NCI-H345 (cell line): ENCODE measurements around the gene DCLK3.

ENCODE experiments used
- DNase-seq: peaks from one replicate; lab custom pipeline; 2025; lab: John Stamatoyannopoulos, UW

Gene DCLK3, protein sequence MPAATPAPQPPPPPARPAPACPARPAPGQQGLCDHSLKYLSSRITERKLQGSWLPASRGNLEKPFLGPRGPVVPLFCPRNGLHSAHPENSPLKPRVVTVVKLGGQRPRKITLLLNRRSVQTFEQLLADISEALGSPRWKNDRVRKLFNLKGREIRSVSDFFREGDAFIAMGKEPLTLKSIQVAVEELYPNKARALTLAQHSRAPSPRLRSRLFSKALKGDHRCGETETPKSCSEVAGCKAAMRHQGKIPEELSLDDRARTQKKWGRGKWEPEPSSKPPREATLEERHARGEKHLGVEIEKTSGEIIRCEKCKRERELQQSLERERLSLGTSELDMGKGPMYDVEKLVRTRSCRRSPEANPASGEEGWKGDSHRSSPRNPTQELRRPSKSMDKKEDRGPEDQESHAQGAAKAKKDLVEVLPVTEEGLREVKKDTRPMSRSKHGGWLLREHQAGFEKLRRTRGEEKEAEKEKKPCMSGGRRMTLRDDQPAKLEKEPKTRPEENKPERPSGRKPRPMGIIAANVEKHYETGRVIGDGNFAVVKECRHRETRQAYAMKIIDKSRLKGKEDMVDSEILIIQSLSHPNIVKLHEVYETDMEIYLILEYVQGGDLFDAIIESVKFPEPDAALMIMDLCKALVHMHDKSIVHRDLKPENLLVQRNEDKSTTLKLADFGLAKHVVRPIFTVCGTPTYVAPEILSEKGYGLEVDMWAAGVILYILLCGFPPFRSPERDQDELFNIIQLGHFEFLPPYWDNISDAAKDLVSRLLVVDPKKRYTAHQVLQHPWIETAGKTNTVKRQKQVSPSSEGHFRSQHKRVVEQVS

DNA sequence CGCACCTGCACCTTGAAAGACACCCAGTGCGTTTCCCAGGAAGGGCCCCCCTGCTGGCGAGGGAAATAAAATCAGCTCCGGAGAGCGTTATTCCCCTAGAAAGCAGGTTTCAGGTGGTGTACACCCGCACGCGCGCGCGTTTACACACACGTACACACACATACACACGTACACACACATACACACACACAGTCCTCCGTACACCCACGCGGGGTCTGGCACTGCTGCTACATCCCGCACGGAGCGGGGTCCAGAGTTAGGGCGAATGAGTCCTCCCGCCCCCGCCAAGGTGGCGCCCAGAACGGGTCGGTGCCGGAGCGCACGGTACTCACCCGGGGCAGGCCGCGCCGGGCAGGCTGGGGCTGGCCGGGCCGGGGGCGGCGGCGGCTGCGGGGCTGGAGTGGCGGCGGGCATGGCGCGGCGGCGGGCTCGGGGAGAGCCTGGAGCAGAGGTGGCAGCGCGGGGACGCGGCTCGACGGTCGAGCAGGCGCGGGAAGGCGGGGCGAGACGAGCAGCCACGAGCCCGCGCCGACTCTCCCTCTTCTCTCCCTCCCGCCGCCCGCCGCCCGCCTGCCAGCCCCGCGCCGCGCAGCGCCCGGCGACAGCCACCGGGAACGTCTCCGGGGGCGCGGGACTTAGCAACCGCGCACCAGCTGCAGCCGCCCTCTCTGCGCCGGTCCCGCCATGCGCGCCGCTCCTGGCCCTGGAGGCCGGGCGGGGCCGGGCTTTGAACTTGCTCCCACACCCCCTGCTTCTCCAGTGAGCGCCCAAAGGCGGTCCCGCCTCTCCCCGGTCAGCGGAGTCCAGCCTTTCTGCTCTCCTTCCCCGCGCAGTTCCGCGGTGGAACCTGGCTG lies at the start of gene DCLK3:
Gene DCLK3 (minus strand): TSS at position 704 of the 854 bp plus-strand sequence. CDS start 290 bp downstream, at position 414.
- peak; percentile 27 for DNase-seq

DNA sequence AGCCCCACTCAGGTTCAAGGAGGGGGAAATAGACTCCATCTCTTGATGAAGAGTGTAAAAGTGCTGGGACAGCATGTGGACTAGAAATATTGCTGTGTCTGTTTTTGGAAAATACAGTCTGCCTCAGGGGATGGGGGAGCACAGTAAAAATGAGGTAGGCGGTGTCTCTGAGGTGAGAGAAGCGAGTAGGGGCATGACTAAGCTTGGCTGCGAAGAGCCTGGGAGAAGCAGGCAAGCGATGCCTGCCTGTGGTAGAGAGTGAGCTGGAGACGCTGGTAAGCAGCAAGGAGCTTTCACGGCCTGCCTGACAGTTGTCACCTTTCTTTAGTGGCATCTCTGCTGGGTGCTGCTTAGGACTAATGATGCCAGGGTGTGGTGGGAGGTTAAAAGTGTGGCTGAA lies 49.0 kb upstream of the DCLK3 start:
- DNase-seq = no peak

DNA sequence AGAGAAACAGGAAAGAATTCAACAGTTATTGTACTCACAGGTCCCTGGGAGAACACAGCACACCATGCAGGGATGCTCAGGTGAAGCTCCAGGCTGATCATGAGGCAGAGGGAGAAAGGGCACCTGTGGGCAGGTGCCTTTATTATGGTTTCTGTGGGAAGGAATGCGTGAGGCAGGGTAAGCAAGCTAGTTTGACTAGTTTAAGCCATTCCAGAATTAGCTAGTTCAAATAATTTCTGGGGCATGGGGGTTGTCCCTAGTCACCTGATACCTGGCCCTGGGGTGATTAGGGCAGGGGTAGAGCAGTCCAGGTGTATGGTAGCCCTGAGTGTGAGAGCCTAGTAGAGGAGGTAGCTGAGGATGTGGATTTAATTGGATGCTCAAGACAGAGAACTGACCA lies 47.9 kb upstream of the DCLK3 start:
- no peak for DNase-seq

DNA sequence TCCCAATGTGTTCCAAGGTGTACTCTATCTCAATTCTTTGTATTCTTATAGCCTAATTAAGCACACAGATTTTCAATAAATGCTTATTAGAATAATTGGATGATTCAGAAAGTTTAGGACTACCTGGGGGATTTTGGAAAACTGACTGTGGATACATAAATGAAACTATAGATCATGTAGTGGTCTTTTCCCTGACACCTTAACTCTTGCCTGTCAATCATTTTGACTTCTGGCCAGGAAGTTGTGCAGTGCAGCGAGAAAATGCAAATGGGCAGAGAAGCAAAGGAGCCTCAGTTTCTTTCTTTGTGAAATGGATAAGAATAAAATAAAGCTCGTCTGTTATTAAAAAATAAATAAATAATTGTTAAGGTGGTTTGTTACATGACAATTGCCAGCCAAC lies 47.4 kb upstream of the DCLK3 start:
- no peak for DNase-seq

DNA sequence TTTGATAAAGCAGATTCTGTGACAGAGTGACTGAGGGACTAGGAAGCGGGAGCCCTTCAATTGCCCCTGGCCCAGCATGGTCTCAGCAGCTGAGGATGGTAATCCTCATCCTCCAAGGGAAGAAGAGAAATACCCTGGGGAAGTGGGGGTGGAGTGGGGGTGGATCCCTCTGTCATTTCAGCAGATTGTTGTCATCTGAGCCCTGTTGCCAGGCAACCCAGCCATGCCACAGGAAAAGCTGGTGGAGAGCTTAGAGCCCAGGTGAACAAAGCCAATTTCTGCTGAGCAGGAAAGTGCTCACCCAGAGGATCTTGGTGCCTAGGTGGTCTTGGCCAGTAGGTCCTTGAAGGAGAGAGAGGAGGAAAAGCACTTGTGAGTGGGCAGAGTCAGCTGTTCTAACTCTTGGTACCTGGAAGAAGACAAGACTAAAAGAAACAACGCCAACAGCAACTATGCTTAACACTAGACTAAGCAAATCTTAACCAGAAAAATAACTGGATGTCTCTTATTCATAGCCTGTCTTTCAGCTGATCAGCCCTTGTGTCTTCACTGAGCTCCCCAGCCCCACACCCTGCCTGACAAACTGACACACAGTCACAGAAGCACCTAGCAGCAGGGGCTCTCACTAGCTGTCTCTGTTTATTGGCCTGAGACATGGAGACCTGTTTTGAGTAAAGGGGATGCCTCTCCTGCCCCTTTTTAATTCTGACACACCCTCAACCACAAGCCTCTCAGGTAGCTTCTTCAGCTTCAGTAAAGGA lies 40.1 kb upstream of the DCLK3 start:
- DNase-seq = peak; percentile 64

DNA sequence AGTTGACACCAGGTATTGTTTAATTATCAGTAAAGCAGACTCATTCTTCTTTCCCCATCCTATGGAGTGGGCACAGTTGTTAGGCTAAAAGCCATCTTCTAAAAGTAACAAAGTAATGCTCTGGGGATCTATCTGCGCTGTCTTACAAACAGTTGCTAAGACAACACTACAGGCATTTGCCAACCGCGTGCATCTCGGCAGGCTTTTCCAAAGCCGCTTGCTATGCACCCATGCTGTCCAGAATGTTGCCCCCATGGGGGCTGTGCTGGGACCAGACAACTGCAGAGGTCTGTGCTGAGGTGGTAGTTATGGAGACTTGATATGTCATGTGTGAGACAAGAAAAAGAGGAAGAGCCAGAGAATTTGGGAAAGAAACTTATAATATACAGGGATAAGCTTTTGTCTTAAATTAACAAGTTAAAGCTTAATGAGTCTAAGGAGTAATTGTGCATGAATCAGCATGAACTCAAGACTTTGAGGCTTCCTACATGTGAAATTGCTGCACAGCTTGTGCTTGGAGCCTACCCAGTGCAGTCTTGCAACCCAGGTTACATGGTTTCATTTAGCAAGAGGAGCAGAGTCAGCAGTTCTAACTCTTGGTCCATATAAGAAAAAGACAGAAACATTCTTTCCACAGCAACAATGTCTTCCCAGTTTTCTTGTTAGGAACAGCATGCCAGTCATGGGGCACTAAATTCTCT lies 38.9 kb upstream of the DCLK3 start:
- DNase-seq = no peak

DNA sequence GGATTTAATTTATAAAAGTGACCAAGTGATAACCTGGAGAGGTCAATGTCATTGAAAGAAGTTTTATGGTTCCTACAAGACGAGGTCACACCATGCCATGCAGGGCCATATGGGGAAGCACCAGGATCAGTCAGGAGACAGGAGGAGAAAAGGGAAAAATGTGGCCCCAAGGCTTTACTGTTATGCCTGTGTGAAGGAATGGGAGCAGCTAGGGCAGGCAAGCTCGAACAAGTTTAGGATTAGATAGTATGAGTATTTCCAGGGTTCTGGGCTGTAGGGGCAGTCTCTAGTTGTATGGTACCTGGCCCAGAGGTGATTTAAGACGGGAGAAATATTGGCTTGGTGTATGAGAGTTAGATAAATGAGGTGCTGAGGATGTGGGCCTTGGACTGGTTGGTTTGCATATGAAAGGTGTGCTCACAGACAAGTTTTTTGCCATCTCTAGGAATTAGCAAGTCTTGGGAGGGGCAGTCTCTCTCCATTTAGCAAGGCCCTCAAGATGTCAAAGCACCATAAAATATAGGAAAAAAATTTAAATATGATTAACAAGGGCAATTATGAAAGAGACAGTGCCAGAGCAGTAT lies 36.3 kb upstream of the DCLK3 start:
- DNase-seq = no peak

DNA sequence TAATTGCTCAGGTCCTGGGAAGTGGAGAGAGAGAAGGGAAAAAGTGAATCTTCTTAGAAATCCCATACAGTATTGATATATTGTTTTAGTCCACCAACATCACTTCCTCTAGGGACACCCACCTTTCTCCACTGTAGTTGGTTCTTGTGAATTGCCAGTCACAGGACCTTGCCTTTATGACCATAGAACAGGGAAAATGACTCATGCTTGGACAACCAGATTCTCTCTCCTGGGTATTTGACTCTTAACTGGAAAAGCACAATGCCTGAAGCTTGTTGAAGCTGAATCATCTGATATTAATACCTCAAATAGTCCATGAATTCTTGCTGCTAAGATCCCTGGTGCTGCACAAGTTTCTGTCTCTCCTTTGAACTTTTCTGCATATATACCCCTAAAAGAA lies 32.5 kb upstream of the DCLK3 start:
- DNase-seq = no peak

DNA sequence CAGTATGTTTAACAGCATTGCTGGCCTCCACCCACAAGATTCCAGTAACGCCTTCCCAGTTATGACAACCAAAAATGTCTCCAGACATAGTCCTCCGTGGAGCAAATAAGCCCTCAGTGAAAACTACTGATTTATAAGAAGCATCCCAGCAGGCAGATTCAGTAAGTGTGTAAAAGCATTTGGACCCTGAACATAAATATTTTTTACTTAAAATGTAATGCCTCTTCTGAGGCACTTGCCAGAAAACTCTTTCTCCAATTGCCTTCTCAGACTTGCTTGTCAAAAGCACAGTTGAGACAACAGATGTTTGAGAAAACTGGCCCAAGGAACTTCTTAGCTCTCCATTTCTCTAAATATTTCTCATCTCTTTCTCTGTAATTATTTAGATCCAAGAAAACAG lies 31.8 kb upstream of the DCLK3 start:
- DNase-seq = no peak

DNA sequence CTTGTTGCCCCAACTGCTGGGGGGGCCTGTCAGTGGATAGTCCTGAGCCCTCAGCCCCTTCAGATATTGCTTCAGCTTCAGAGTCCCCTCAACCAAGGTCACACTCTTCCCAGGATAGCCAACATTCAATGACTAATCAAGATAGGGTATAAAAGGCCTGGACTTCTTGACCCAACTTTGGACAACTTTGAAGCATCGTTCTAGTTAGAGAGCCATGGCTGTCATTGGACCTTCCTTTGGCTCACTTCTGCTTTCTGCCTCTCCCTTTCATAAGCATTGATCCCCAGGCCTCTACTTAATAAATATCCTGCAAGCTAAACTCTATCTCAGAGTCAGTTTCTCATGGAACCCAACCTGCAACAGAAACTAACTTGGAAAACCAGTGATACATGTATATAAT lies 31.3 kb upstream of the DCLK3 start:
- no peak for DNase-seq

DNA sequence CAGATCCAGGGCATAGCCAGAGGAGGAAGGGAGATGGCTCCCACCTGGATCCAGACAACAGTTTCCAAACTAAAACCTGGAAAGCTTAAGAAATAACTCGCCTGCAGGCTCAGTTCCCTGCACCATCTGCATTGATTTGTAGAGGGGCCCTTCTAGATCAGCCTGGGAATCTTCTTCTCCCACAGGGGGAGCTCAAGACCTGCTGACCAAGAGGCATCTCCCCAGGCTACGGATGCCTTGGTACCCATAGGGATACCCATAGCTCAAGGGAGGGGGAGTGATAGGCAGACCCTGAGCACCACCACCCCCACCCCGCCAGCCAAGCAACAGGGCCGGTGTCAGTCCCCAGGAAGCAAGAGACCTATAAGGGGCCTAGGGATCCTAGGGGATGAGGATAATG lies 28.0 kb upstream of the DCLK3 start:
- peak; percentile 3 for DNase-seq

DNA sequence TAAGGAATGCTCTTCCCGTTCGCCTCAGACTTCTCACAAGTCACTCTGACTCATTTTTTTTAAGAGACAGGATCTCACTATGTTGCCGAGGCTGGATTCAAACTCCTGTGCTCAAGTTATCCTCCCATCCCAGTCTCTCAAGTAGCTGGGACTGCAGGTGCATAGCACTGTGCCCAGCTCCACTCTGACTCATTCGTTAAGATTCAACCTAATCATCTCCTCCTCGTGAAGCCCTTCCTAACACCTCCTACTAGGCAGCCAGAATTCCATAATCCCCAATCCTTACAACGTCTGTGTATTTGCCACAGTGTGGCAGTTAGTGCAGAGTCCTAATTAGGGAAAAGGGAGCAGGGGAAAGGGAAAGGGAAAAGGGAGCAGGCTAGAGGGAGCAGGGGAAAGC lies 26.4 kb upstream of the DCLK3 start:
- DNase-seq = no peak

DNA sequence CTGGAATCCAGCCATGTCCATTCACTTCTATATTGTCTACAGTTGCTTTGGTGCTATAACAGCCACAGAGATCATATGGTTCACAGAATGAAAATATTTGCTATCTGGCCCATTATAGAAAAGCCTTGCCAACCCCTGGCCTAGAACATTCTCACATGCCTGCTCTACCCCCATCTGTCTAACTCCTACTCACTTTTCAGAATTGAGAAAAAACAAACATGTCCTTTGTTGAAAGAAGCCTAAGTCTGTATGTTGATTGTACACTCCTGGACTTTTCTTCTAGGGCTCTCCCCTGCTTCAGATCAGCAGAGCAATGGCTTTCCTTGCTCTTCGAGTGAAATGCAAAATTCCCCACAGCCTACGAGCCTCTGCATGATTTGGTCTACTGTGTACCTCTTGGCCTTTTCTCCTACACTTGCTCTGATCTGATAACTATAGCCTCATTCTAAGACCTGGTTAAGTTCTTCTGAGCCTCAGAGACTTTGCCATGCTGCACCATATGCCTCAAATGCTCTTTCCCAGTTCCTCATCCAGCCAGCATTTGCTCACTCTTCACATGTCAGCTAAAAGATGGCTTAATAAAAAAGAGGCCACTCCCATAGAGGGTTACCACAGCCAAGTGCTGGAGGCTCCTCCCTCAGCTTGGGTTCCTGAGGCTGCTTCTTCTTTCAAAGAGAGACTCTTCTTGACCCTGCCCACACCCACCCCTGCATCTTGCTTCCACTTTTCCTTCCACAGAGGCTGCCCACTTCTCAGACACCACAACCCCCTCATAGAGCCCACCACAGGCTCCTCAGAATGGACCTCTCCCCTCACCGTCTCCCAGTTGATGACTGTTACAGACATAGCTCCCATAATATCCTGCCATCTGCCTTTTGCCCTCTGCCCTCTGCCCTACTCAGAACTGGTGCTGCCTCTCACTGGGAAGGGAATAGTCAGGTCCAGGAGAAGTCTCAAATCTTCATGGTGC lies 22.9 kb upstream of the DCLK3 start:
- DNase-seq = no peak

DNA sequence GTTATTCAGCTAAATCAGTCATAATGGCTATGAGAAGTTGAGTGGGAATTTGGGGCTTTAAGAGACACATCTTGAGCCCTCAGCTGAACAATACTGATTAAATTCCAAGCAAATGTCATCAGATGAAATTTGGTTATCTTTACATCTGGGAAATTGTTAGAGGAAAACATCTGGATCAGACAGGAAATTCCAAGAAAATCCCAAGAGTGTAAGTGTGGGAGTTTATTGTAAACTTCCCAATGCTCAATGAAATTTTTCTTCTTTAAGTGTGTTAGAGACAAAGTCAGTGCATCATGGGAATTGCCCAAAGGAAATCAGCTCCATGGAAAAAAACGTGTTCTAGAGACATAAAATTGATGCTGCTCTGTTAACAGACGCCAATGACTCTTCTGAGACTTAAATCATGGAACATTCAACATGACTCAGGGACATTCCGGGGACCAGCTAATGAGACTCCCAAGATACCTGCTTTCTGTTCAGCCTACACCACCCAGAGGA lies 19.8 kb upstream of the DCLK3 start:
- no peak for DNase-seq

DNA sequence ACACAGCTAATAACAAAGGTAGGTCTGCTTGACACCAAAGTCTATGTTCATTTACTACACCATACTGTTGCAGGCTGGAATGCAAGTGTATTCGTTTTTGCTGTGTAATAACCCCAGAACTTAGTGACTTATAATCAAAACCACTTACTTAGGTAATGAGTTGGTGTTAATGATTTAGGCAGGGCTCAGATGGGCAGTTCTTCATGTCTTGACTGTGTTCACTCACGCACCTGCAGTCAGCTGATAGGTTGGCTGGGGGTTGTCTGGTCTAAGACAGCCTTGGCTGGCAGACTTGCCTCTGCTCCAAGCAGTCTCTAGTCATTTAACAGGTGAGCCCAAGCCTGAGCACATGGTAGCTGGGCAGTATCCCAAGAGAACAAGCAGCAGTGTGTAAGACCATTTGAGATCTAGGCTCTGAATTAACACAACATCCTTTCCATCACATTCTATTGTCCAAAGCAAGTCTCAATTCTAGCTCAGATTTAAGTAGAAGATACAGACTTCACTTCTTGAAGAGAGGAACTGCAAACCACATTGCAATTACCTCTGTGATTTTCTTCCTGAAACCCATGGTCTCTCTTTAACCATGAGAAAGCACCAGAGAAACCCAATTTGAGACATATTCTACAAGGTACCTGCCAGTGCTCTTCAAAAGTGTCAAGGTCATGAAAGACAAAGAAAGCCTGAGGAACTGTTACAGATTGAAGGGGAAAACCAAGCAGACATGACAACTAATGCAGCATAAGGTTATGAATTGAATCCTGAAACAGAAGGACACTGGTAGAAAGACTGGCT lies 13.3 kb upstream of the DCLK3 start:
- DNase-seq = no peak

DNA sequence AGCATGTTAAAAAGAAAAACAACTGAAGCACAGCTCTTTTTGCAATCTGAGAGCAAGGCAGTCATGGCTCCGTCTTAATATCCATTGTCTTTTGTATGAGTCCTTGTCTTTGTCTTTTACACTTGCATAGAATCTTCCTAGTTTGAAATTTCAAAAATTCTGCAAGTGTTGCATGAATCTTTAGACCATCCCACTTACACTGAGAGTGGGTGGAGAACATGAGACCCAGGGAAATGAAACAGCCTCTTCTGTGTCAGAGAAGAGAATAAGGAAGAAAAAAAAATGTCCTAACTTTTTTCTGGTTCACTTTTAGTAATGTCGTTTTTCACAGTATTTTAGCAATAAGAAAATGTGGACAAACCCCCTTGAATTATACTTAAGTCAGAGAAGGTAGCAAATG lies 12.1 kb upstream of the DCLK3 start:
- no peak for DNase-seq

DNA sequence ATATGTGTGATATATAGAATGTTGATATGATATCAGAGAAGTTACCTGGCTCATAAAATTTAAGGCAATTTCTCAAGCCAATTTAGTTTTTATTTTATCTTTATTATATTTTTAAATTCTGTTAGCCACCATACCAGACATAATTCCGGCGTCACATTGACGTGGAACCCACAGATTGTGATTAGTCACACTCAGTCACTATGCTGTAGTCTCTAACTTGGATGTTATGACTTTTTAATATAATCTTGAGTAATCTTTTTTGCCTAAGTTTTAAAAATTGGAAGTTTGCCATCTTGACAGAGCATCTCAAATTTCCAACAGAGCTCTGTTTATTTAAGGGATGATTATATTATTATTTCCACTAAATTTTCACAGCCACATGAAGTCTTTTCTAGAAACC lies 9.7 kb upstream of the DCLK3 start:
- DNase-seq = no peak

DNA sequence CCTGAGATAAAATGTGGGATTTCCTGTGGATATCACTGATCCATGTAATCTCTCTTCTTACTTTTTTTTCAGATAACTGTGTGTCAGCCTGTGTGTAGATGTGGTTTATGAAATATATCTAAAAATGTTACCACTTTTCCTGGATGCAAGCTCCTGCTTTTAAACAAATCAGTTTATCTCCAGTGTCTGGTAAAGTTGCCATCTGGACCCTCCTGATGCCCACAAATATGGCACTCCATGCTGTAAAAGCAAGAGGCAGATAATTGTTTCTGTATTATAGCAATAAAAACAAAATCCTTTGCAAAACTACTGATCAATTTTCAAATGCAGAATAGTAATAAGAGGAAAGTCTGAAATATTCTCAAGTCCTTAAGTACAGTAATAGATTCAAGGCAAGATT lies 7.6 kb upstream of the DCLK3 start:
- no peak for DNase-seq
